CD14-positive monocyte (primary cell): Measurements from ENCODE around the gene CTNNA3. TPM values are rescaled to one million over a fixed set of nuclear protein-coding genes. Genes with fewer than 3 reads are reported as not detected.

Experiments
- DNase-seq, 3 donors: peaks; one replicate each; pipeline ENCODE4 v3.0.0-alpha.2; 2011 to 2022
- H2AFZ ChIP-seq: 2 replicates; pipeline ENCODE4 v1.6.0; 2012; ENCODE audit warnings: mild to moderate bottlenecking, low read depth, low read length, inconsistent platforms; ENCODE audit not compliant: insufficient read depth, poor library complexity, severe bottlenecking
- H3K27ac ChIP-seq, 2 donors: 1 replicate in 1 of 2; 2 replicates in 1 of 2; pipeline ENCODE4 v1.5.1; 2012 to 2013; ENCODE audit warnings: low read length in 2 of 2, control low read depth in 1 of 2, inconsistent platforms in 1 of 2, low read depth in 1 of 2, mild to moderate bottlenecking in 1 of 2
- H3K27me3 ChIP-seq, 2 donors: one replicate each; pipeline versions ENCODE4 v1.6.0 to v1.6.1; 2011 to 2013; ENCODE audit warnings: low read length in 2 of 2; ENCODE audit not compliant: control insufficient read depth in 2 of 2, insufficient read depth in 2 of 2
- H3K36me3 ChIP-seq, 2 donors: replicated peaks in 1 of 2; 1 replicate in 1 of 2; 2 replicates in 1 of 2; pipeline versions ENCODE4 v1.5.1 to v1.6.1; 2012 to 2013; ENCODE audit warnings: low read length in 2 of 2, control low read depth in 1 of 2, inconsistent platforms in 1 of 2, mild to moderate bottlenecking in 1 of 2; ENCODE audit not compliant: insufficient read depth in 2 of 2, control insufficient read depth in 1 of 2
- H3K4me1 ChIP-seq, 2 donors: 1 replicate in 1 of 2; 2 replicates in 1 of 2; pipeline versions ENCODE4 v1.5.1 to v1.6.1; 2012 to 2013; ENCODE audit warnings: low read length in 2 of 2, control low read depth in 1 of 2, inconsistent platforms in 1 of 2, mild to moderate bottlenecking in 1 of 2, moderate library complexity in 1 of 2; ENCODE audit not compliant: insufficient read depth in 2 of 2, control insufficient read depth in 1 of 2
- H3K4me2 ChIP-seq: replicated peaks from 2 replicates; pipeline ENCODE3; 2012; ENCODE audit warnings: low read length, moderate library complexity, mild to moderate bottlenecking; ENCODE audit not compliant: poor library complexity, severe bottlenecking; ENCODE audit errors: extremely low read depth
- H3K4me3 ChIP-seq, 3 experiments: fragments of 200-600 bp in 1 of 3; sonication (generic) in 1 of 3; replicated peaks in 1 of 3; 1 replicate in 2 of 3; 2 replicates in 1 of 3; pipeline ENCODE4 v1.5.1; 2011 to 2013; ENCODE audit warnings: low read length in 3 of 3, mild to moderate bottlenecking in 3 of 3, control low read depth in 2 of 3, low read depth in 2 of 3, inconsistent platforms in 1 of 3, moderate library complexity in 1 of 3
- H3K79me2 ChIP-seq: 2 replicates; pipeline ENCODE4 v1.6.0; 2012; ENCODE audit warnings: mild to moderate bottlenecking, control low read depth, inconsistent platforms, low read length, moderate library complexity; ENCODE audit not compliant: insufficient read depth
- H3K9ac ChIP-seq: 2 replicates; pipeline ENCODE4 v1.6.0; 2017; ENCODE audit warnings: low read length, mild to moderate bottlenecking; ENCODE audit not compliant: insufficient read depth, poor library complexity, severe bottlenecking
- H3K9me3 ChIP-seq, 2 donors: replicated peaks in 1 of 2; 1 replicate in 1 of 2; 2 replicates in 1 of 2; pipeline versions ENCODE4 v1.5.1 to v1.6.1; 2012 to 2013; ENCODE audit warnings: low read length in 2 of 2, control low read depth in 1 of 2; ENCODE audit not compliant: control insufficient read depth in 1 of 2, insufficient read depth in 1 of 2
- H4K20me1 ChIP-seq: 2 replicates; pipeline ENCODE4 v1.6.0; 2012; ENCODE audit warnings: mild to moderate bottlenecking, low read length, control low read depth, moderate library complexity; ENCODE audit not compliant: insufficient read depth
- H3K27ac Mint-ChIP-seq, 7 donors: one replicate each; pipeline ENCODE4 v1.8.0; 2020; ENCODE audit warnings: mild to moderate bottlenecking in 7 of 7, mixed read lengths in 7 of 7, moderate library complexity in 6 of 7, inconsistent platforms in 2 of 7
- H3K27me3 Mint-ChIP-seq, 3 donors: one replicate each; pipeline ENCODE4 v1.8.0; 2021 to 2022; ENCODE audit warnings: low read depth in 3 of 3, mild to moderate bottlenecking in 3 of 3, mixed read lengths in 3 of 3, moderate library complexity in 3 of 3, inconsistent platforms in 1 of 3
- H3K36me3 Mint-ChIP-seq, 2 donors: one replicate each; pipeline ENCODE4 v1.8.0; 2020; ENCODE audit warnings: mixed read lengths in 2 of 2, inconsistent platforms in 1 of 2, mild to moderate bottlenecking in 1 of 2
- H3K4me1 Mint-ChIP-seq: one replicate; pipeline ENCODE4 v1.8.0; 2020; ENCODE audit warnings: mild to moderate bottlenecking, mixed read lengths
- H3K4me3 Mint-ChIP-seq, 2 donors: one replicate each; pipeline ENCODE4 v1.8.0; 2020; ENCODE audit warnings: mild to moderate bottlenecking in 2 of 2, mixed read lengths in 2 of 2, moderate library complexity in 1 of 2
- H3K9me3 Mint-ChIP-seq, 7 donors: one replicate each; pipeline ENCODE4 v1.8.0; 2020 to 2022; ENCODE audit warnings: mixed read lengths in 7 of 7, mild to moderate bottlenecking in 6 of 7, moderate library complexity in 6 of 7, inconsistent platforms in 2 of 7
- CTCF ChIP-seq: fragments of 200-600 bp; IDR thresholded peaks from one replicate; pipeline ENCODE4 v1.8.0; 2022; ENCODE audit warnings: antibody characterized with exemption, mild to moderate bottlenecking
- WGBS: methylation state at CpG from one replicate; pipeline ENCODE4 v1.1.5; 2013; ENCODE audit warnings: missing lambda C conversion rate; ENCODE audit not compliant: insufficient coverage; 5-methylcytosine and 5-hydroxymethylcytosine counted together
- intact Hi-C, 2 donors: fragments of 100-400 bp; cut with micrococcal nuclease; formaldehyde crosslinking; loops; one replicate each; pipeline versions ENCODE4 v1.15.0 to v1.15.1; 2023
- polyA plus RNA-seq, 3 donors: library from polyadenylated mRNA; depleted of rRNA in 1 of 3; unstranded in 2 of 3; stranded (reverse) in 1 of 3; fragments of 300-500 nt in 2 of 3; fragments of >200 nt in 1 of 3; fragmentation: Illumina TruSeq in 2 of 3; gene quantifications; 1 replicate in 2 of 3; 2 replicates in 1 of 3; pipeline ENCODE4 v1.2.3, GENCODE V29; 2012 to 2021

Gene CTNNA3
- polyA plus RNA-seq, 3 donors = not detected

- TF ChIP-seq CTCF = no peak
- Histone ChIP-seq H3K27me3 (no peaks in the 10 kb centered on the region), H3K27ac (no peak overlapping the region), H4K20me1 (no peaks in the 10 kb centered on the region), H3K9me3 (peaks cover 0 to 10% of the 10 kb centered on the region in 2 donors), H3K4me2 (no peak overlapping the region), H3K9ac (no peak overlapping the region), H3K4me1 (no peaks in the 10 kb centered on the region), H2AFZ (no peak overlapping the region), H3K79me2 (no peaks in the 10 kb centered on the region), H3K36me3 (no peaks in the 10 kb centered on the region), H3K4me3 (no peak overlapping the region)
- Mint-ChIP-seq H3K36me3 (no peaks in the 10 kb centered on the region), H3K27ac (no peak overlapping the region), H3K4me3 (no peak overlapping the region), H3K27me3 (peaks cover 0 to 3% (median 0%) of the 10 kb centered on the region in 3 donors), H3K9me3 (peaks cover 0 to 11% (median 3%) of the 10 kb centered on the region in 7 donors), H3K4me1 (no peaks in the 10 kb centered on the region)
- intact Hi-C loops = no loop called here
- DNase-seq = no peak
- no CpG with 5 or more reads among the region's 1 CpG for WGBS
Measured at GRCh38 chr10:66349726-66350125, 1346.3 kb downstream of the CTNNA3 start.

- Mint-ChIP-seq H3K4me3 (no peak overlapping the region), H3K27me3 (peaks cover 0 to 3% (median 0%) of the 10 kb centered on the region in 3 donors), H3K9me3 (peaks cover 0 to 13% (median 3%) of the 10 kb centered on the region in 7 donors), H3K36me3 (no peaks in the 10 kb centered on the region), H3K4me1 (no peaks in the 10 kb centered on the region), H3K27ac (no peak overlapping the region)
- TF ChIP-seq CTCF = no peak
- no peak overlapping the region for H3K27ac ChIP-seq
- no peaks in the 10 kb centered on the region for H4K20me1 ChIP-seq
- H3K9ac ChIP-seq = no peak overlapping the region
- no peaks in the 10 kb centered on the region for H3K36me3 ChIP-seq
- WGBS = no CpG with 5 or more reads among the region's 2 CpGs
- peaks cover 0 to 13% of the 10 kb centered on the region in 2 donors for H3K9me3 ChIP-seq
- no peak overlapping the region for H3K4me2 ChIP-seq
- no peaks in the 10 kb centered on the region for H3K4me1 ChIP-seq
- no peaks in the 10 kb centered on the region for H3K27me3 ChIP-seq
- DNase-seq = no peak
- no peak overlapping the region for H2AFZ ChIP-seq
- H3K4me3 ChIP-seq = no peak overlapping the region
- intact Hi-C loops = no loop called here
- no peaks in the 10 kb centered on the region for H3K79me2 ChIP-seq
Measured at GRCh38 chr10:66349076-66349475, 1346.9 kb downstream of the CTNNA3 start.
